Ascending aorta (tissue), 2 donors: Measurements from ENCODE around the gene EIF4E2. TPM values are rescaled to one million over a fixed set of nuclear protein-coding genes. Genes with fewer than 3 reads are reported as not detected.

Source experiments
- DNase-seq, 2 donors: peaks; one replicate each; pipeline ENCODE4 v3.0.0-alpha.2; 2019; ENCODE audit warnings: low spot score in 2 of 2
- H3K27ac ChIP-seq, 2 donors: fragments of 200-600 bp; sonication (generic); one replicate each; pipeline ENCODE4 v1.5.1; 2016 to 2017; ENCODE audit warnings: mild to moderate bottlenecking in 1 of 2
- H3K27me3 ChIP-seq: fragments of 200-600 bp; sonication (generic); one replicate; pipeline ENCODE4 v1.5.1; 2017
- H3K36me3 ChIP-seq, 2 donors: fragments of 200-600 bp; sonication (generic); one replicate each; pipeline ENCODE4 v1.5.1; 2016
- H3K4me1 ChIP-seq, 2 donors: fragments of 200-600 bp; sonication (generic); one replicate each; pipeline ENCODE4 v1.5.1; 2016 to 2017; ENCODE audit warnings: mild to moderate bottlenecking in 1 of 2
- H3K4me3 ChIP-seq, 2 donors: fragments of 200-600 bp; sonication (generic); one replicate each; pipeline ENCODE4 v1.5.1; 2016 to 2017; ENCODE audit warnings: mild to moderate bottlenecking in 1 of 2
- H3K9me3 ChIP-seq, 2 donors: fragments of 200-600 bp; sonication (generic); one replicate each; pipeline ENCODE4 v1.5.1; 2016
- CTCF ChIP-seq, 3 experiments: fragments of 200-600 bp in 2 of 3; fragments of 450-650 bp in 1 of 3; sonication (generic) in 2 of 3; IDR thresholded peaks; one replicate each; pipeline ENCODE4 v1.5.1; 2016 to 2019; ENCODE audit warnings: antibody characterized with exemption in 3 of 3, mild to moderate bottlenecking in 1 of 3, moderate library complexity in 1 of 3
- intact Hi-C: fragments of 100-400 bp; cut with DNase I; formaldehyde crosslinking; loops from one replicate; pipeline ENCODE4 v1.15.1; 2023
- total RNA-seq: library from RNA; depleted of rRNA; stranded (reverse); fragments of >200 nt; gene quantifications from one replicate; pipeline ENCODE4 v1.1.0, GENCODE V29; 2016

The EIF4E2 gene
- total RNA-seq, 1 donor from 2014 or later: 16.7 TPM

- Histone ChIP-seq H3K36me3 (no peaks in the 10 kb centered on the region), H3K9me3 (no peaks in the 10 kb centered on the region), H3K4me3 (no peak overlapping the region), H3K27me3 (peaks cover 28% of the 10 kb centered on the region), H3K4me1 (peaks cover 15 to 20% of the 10 kb centered on the region in 2 donors), H3K27ac (no peak overlapping the region)
- no peak for DNase-seq
- TF ChIP-seq CTCF (IDR thresholded peaks at IDR 0.05): no peak
- intact Hi-C loops: loop anchor here (10.0 kb wide), 1 partner anchor 602 kb away; the partner anchor contains the start of gene NPPC
Observed at GRCh38 chr2:232526372-232526941, 24.0 kb upstream of the EIF4E2 start.

GRCh38 chr2:232527905-232528470 is 22.5 kb upstream of the EIF4E2 start:
- H3K4me3 ChIP-seq: no peak overlapping the region
- H3K4me1 ChIP-seq: peaks cover 9 to 10% of the 10 kb centered on the region in 2 donors
- H3K9me3 ChIP-seq: no peaks in the 10 kb centered on the region
- no peak for TF ChIP-seq CTCF (IDR thresholded peaks at IDR 0.05)
- H3K36me3 ChIP-seq: no peaks in the 10 kb centered on the region
- no peak overlapping the region for H3K27ac ChIP-seq
- intact Hi-C loops: loop anchor here (10.0 kb wide), 1 partner anchor 603 kb away; the partner anchor contains the start of gene NPPC
- no peak for DNase-seq
- H3K27me3 ChIP-seq: peaks cover 12% of the 10 kb centered on the region

DNA sequence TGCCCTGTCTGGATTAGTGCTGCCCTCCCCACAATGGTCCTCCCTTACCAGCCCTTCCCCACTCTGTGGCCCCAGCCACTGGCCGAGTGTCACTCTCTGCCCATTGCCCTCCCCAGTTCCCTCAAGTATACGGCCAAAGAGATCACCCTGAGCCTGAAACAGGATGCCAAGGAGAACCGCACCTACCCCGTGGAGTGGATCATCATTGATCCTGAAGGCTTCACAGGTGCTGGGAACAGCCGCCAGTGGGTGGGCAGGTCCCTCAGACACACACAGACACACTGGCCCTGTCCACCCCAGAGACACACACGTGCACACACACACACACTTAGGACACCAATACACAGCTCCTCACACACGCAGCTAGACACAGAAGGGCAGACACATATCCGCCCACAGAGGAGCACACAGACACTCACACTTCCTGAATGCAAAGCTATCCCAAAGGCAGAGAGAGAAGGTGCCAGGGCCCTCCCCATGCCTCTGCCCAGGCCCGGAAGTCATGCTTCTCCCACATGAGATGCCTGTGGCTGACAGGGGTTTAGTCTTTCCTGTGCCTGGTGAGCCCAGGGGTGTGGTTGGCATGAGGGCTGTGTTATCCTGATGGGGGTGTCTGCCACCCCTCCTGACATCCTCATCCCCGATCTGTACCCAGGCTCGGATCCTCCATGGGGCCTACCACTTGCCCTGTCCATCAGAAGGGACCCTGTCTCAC is 21.6 kb upstream of the EIF4E2 start:
- Histone ChIP-seq H3K36me3 (no peaks in the 10 kb centered on the region), H3K4me3 (no peak overlapping the region), H3K27ac (no peak overlapping the region), H3K9me3 (no peaks in the 10 kb centered on the region), H3K27me3 (peaks cover 3% of the 10 kb centered on the region), H3K4me1 (peaks cover 3% of the 10 kb centered on the region in 2 donors)
- TF ChIP-seq CTCF (IDR thresholded peaks at IDR 0.05): no peak
- no peak for DNase-seq
- intact Hi-C loops: loop anchor here (10.0 kb wide), 1 partner anchor 604 kb away; the partner anchor contains the start of gene NPPC

DNA sequence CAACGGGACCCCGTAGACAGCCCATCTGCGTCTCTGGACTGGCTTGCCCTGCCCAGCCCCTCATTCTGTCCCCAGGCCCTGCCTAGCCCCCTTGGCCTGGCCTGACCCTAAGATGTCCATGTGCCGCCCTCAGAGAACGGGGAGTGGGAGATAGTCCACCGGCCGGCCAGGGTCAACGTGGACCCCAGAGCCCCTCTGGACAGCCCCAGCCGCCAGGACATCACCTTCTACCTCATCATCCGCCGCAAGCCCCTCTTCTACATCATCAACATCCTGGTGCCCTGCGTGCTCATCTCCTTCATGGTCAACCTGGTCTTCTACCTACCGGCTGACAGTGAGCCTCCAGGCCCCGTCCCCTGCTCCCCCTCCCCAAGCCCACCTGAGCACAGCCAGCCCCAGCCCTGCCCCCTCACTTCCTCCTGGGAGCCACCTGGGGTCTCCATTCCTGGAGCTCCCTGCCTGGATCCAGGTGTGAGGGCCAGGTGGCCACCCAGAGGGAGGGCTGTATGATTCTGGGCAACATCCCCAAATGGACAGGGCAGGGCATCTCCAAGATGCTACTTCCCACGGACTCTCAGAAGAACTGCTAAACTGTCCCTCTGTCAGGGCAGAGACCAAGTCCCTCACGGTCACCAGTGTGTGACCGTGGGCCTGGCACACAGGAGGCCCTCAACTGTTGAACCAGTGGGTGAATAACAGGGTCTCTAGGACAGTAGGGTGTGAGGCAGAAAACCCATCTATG is 20.5 kb upstream of the EIF4E2 start:
- Histone ChIP-seq H3K27ac (no peak overlapping the region), H3K27me3 (no peaks in the 10 kb centered on the region), H3K9me3 (no peaks in the 10 kb centered on the region), H3K4me1 (no peaks in the 10 kb centered on the region), H3K36me3 (no peaks in the 10 kb centered on the region), H3K4me3 (no peak overlapping the region)
- no peak for DNase-seq
- intact Hi-C loops: loop anchor here (10.0 kb wide), 1 partner anchor 605 kb away; the partner anchor contains the start of gene NPPC
- no peak for TF ChIP-seq CTCF (IDR thresholded peaks at IDR 0.05)

DNA sequence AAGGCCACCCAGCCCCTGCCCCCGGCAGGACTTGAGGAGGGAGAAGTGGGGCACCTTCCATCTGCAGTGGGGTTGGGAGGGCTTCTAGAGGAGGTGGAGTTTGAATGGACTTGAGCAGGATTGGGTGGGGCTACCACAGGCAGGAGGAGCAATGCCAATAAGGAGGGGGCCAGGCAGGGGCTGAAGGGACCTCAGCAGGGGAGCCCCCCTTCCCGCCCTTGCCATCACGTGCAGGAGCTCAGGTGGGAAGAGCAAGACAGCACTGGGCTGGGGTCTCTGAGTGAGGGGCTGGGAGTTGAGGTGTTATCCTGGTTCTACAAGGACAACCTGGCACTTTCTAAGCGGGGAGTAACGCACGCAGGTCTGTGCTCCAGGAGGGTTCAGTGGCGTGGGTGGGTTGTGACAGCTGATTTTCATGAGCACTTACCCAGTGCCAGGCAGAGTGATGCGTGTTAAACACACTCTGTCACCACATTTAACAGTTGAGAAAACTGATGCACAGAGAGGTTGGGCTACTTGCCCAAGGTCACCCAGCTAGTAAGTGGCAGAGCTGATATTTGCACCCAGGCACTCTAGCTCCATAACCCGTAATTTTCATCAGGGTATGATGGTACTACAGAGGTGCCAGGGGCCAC is 19.7 kb upstream of the EIF4E2 start:
- no peaks in the 10 kb centered on the region for H3K27me3 ChIP-seq

More for the DNA sequence above, 19.7 kb upstream of the EIF4E2 start:
- TF ChIP-seq CTCF (IDR thresholded peaks at IDR 0.05): no peak
- Histone ChIP-seq H3K36me3 (no peaks in the 10 kb centered on the region), H3K9me3 (no peaks in the 10 kb centered on the region), H3K4me3 (no peak overlapping the region), H3K4me1 (no peaks in the 10 kb centered on the region), H3K27ac (no peak overlapping the region)
- DNase-seq: no peak
- intact Hi-C loops: no loop called here
